IMR-90 (cell line): Measurements from ENCODE around the gene CES1. TPM values are rescaled to one million over a fixed set of nuclear protein-coding genes. Genes with fewer than 3 reads are reported as not detected.

Experiments
- ATAC-seq: fragments of 200-7000 bp; cut with Tn5 transposase; 2 replicates; pipeline ENCODE4 v1.9.1; 2020; ENCODE audit warnings: low read depth, mild to moderate bottlenecking, moderate library complexity
- BruUV-seq: library from RNA; stranded (reverse); fragments of 400-500 nt; replicated peaks from 2 replicates; lab custom pipeline; 2021; lab: Mats Ljungman, UMichigan
- CTCF ChIA-PET: fragments of 300-600 bp; formaldehyde crosslinking; extraction: SDS; loops from one replicate; lab custom pipeline; 2021; ENCODE audit warnings: antibody characterized with exemption; lab: Yijun Ruan, JAX
- POLR2A ChIA-PET: fragments of 300-600 bp; sonication (Branson Sonifier 250); formaldehyde crosslinking; loops from one replicate; lab custom pipeline; 2022; ENCODE audit warnings: antibody characterized with exemption; ENCODE audit not compliant: unreplicated experiment; lab: Charles Lee
- DNase-seq: peaks from one replicate; pipeline ENCODE4 v3.0.0; 2013
- H2AFZ ChIP-seq: replicated peaks from 2 replicates; pipeline ENCODE3; 2013; ENCODE audit warnings: low read length, mild to moderate bottlenecking; ENCODE audit not compliant: poor library complexity
- H2AK5ac ChIP-seq: 2 replicates; pipeline ENCODE4 v1.6.1; 2013; ENCODE audit warnings: low read depth, low read length, inconsistent platforms
- H2AK9ac ChIP-seq: replicated peaks from 2 replicates; pipeline ENCODE3; 2013; ENCODE audit warnings: mild to moderate bottlenecking, low read depth, low read length, moderate library complexity; ENCODE audit not compliant: poor library complexity
- H2BK120ac ChIP-seq: 2 replicates; pipeline ENCODE4 v1.6.1; 2013; ENCODE audit warnings: low read depth, low read length, inconsistent platforms
- H2BK15ac ChIP-seq: 3 replicates; pipeline ENCODE4 v1.6.1; 2013; ENCODE audit warnings: low read depth, low read length, inconsistent platforms
- H2BK20ac ChIP-seq: 2 replicates; pipeline ENCODE4 v1.6.1; 2013; ENCODE audit warnings: low read depth, mild to moderate bottlenecking, inconsistent platforms, low read length, moderate library complexity
- H2BK5ac ChIP-seq: 2 replicates; pipeline ENCODE4 v1.6.1; 2013; ENCODE audit warnings: mild to moderate bottlenecking, low read depth, low read length, inconsistent platforms; ENCODE audit not compliant: poor library complexity, severe bottlenecking
- H3K14ac ChIP-seq: replicated peaks from 2 replicates; pipeline ENCODE4 v1.6.1; 2013; ENCODE audit warnings: low read depth, low read length, inconsistent platforms
- H3K18ac ChIP-seq: 2 replicates; pipeline ENCODE4 v1.6.1; 2013; ENCODE audit warnings: low read depth, low read length, control low read depth
- H3K23ac ChIP-seq: 2 replicates; pipeline ENCODE4 v1.6.1; 2013; ENCODE audit warnings: low read depth, low read length, inconsistent platforms
- H3K27ac ChIP-seq: 2 replicates; pipeline ENCODE4 v1.5.1; 2013; ENCODE audit warnings: mild to moderate bottlenecking, control low read depth, low read length; ENCODE audit not compliant: insufficient read depth
- H3K27me3 ChIP-seq: 2 replicates; pipeline ENCODE4 v1.6.1; 2013; ENCODE audit warnings: low read length; ENCODE audit not compliant: control insufficient read depth, insufficient read depth
- H3K36me3 ChIP-seq: 2 replicates; pipeline ENCODE4 v1.6.1; 2013; ENCODE audit warnings: low read length, mixed read lengths; ENCODE audit not compliant: control insufficient read depth, insufficient read depth
- H3K4ac ChIP-seq: 2 replicates; pipeline ENCODE4 v1.6.1; 2013; ENCODE audit warnings: low read depth, low read length, inconsistent platforms
- H3K4me1 ChIP-seq: 2 replicates; pipeline ENCODE4 v1.6.1; 2013; ENCODE audit warnings: low read length, mixed read lengths; ENCODE audit not compliant: control insufficient read depth, insufficient read depth
- H3K4me2 ChIP-seq: 2 replicates; pipeline ENCODE4 v1.6.1; 2013; ENCODE audit warnings: low read depth, mild to moderate bottlenecking, control low read depth, low read length, moderate library complexity
- H3K4me3 ChIP-seq: 2 replicates; pipeline ENCODE4 v1.5.1; 2013; ENCODE audit warnings: low read depth, mild to moderate bottlenecking, control low read depth, low read length, moderate library complexity; ENCODE audit not compliant: insufficient read depth
- H3K56ac ChIP-seq: 2 replicates; pipeline ENCODE4 v1.6.1; 2013; ENCODE audit warnings: low read length, inconsistent platforms; ENCODE audit not compliant: insufficient read depth; ENCODE audit errors: extremely low read depth
- H3K79me1 ChIP-seq, 2 experiments: 2 replicates each; pipeline ENCODE4 v1.6.1; 2013; ENCODE audit warnings: low read length in 2 of 2, inconsistent platforms in 1 of 2, low read depth in 1 of 2
- H3K9ac ChIP-seq: 2 replicates; pipeline ENCODE4 v1.6.1; 2013; ENCODE audit warnings: low read depth, low read length, control low read depth
- H3K9me1 ChIP-seq: 2 replicates; pipeline ENCODE4 v1.6.1; 2013; ENCODE audit warnings: low read length, inconsistent platforms; ENCODE audit not compliant: insufficient read depth
- H3K9me3 ChIP-seq: 2 replicates; pipeline ENCODE4 v1.6.1; 2013; ENCODE audit warnings: low read length; ENCODE audit not compliant: control insufficient read depth, insufficient read depth
- H4K20me1 ChIP-seq: 2 replicates; pipeline ENCODE4 v1.6.1; 2013; ENCODE audit warnings: low read length, inconsistent platforms; ENCODE audit not compliant: insufficient read depth
- H4K5ac ChIP-seq: 2 replicates; pipeline ENCODE4 v1.6.1; 2013; ENCODE audit warnings: mild to moderate bottlenecking, low read depth, low read length, control low read depth
- H4K8ac ChIP-seq, 2 experiments: 2 replicates each; pipeline ENCODE4 v1.6.1; 2013; ENCODE audit warnings: low read depth in 2 of 2, low read length in 2 of 2, control low read depth in 1 of 2, inconsistent platforms in 1 of 2
- H4K91ac ChIP-seq: 2 replicates; pipeline ENCODE4 v1.6.1; 2013; ENCODE audit warnings: low read depth, low read length, inconsistent platforms; ENCODE audit not compliant: insufficient read depth
- CHD1 ChIP-seq: IDR thresholded peaks from 2 replicates; pipeline ENCODE4 v1.6.1; 2012; ENCODE audit warnings: low read depth, low read length, improper control_type of control experiment
- MAFK ChIP-seq: IDR thresholded peaks from 2 replicates; pipeline ENCODE4 v1.6.1; 2012; ENCODE audit warnings: low read depth, low read length, improper control_type of control experiment
- MAZ ChIP-seq: IDR thresholded peaks from 2 replicates; pipeline ENCODE4 v1.6.1; 2012; ENCODE audit warnings: low read depth, mild to moderate bottlenecking, low read length, improper control_type of control experiment, moderate library complexity, borderline replicate concordance
- MXI1 ChIP-seq: IDR thresholded peaks from 2 replicates; pipeline ENCODE4 v1.6.1; 2012; ENCODE audit warnings: low read depth, mild to moderate bottlenecking, low read length, moderate library complexity, borderline replicate concordance
- POLR2A ChIP-seq: IDR thresholded peaks from 2 replicates; pipeline ENCODE4 v1.6.1; 2012; ENCODE audit warnings: mild to moderate bottlenecking, low read depth, low read length
- RFX5 ChIP-seq: IDR thresholded peaks from 2 replicates; pipeline ENCODE4 v1.8.0; 2012; ENCODE audit warnings: low read depth, mild to moderate bottlenecking, low read length, moderate library complexity
- WGBS, 2 experiments: methylation state at CpG; one replicate each; pipeline versions ENCODE4 v1.1.5 to v1.1.7; 2013; ENCODE audit warnings: missing lambda C conversion rate in 2 of 2; ENCODE audit not compliant: insufficient read length in 1 of 2; ENCODE audit errors: extremely low coverage in 2 of 2; 5-methylcytosine and 5-hydroxymethylcytosine counted together
- dilution Hi-C: fragments of 300-500 bp; cut with HindIII; formaldehyde crosslinking; loops from one replicate; pipeline ENCODE4 v1.14.3; 2018; ENCODE audit warnings: low sequenced_read_pairs; ENCODE audit not compliant: unreplicated experiment
- in situ Hi-C: fragments of 300-500 bp; cut with MboI; formaldehyde crosslinking; loops from 3 replicates; pipeline ENCODE4 v1.14.3; 2019; ENCODE audit warnings: low sequenced_read_pairs, inconsistent platforms, mixed read lengths
- intact Hi-C: fragments of 100-400 bp; cut with micrococcal nuclease; formaldehyde crosslinking; loops from 2 replicates; pipeline ENCODE4 v1.10.0; 2022
- polyA plus RNA-seq, 3 experiments: library from polyadenylated mRNA; depleted of rRNA; stranded (reverse); fragments of >200 nt; gene quantifications; 2 replicates each; pipeline ENCODE4 v1.2.3, GENCODE V29; 2012; ENCODE audit warnings: low replicate concordance in 1 of 3
- total RNA-seq: library from RNA; depleted of rRNA; stranded (reverse); fragments of >200 nt; gene quantifications from 2 replicates; pipeline ENCODE4 v1.2.3, GENCODE V29; 2012
- TF ChIP-seq, protein P1 (sequence below): fragments of 150-350 bp; IDR thresholded peaks from 2 replicates; pipeline ENCODE4 v1.6.1; 2017; ENCODE audit warnings: mild to moderate bottlenecking, antibody characterized with exemption, low read length, low read depth

The CES1 gene
- total and polyA plus RNA-seq, 2 of the 4 experiments (the other 2 are of a cell fraction): 0.03 TPM; not detected in 1

DNA sequence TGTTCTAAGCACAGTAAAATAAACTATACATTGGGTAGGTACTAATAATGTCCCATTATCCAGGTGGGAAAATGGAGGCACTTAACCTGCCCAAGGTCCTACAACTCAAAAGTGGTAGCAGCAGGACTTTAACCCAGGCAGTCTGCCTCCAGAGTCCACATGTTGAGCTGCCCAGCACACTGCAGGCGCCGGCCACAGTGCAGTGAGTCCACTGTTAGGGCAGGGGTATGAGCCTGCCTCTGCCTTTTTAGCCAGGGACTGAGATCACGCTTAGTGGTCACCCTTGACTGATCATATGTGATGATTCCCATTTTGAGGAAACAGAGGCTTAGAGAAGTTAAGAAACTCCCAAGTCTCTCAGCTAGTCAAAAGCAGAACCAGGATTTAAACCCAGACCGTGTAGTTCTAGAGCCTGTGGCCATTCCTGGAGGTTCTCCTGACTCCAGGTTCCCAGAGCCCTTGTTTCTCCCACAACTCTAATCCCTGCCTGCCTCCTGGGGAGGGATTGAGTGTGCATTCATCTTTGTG lies 8.4 kb downstream of the CES1 start:
- Histone ChIP-seq H2BK20ac (no peak overlapping the region), H2AK5ac (no peak overlapping the region), H3K4me3 (no peak overlapping the region), H3K36me3 (no peaks in the 10 kb centered on the region), H3K4me2 (no peak overlapping the region), H2BK5ac (no peak overlapping the region), H4K8ac (no peak overlapping the region), H3K9ac (no peak overlapping the region), H4K20me1 (no peaks in the 10 kb centered on the region), H3K56ac (no peak overlapping the region), H3K9me3 (no peaks in the 10 kb centered on the region), H2AFZ (no peak overlapping the region), H4K91ac (no peak overlapping the region), H4K5ac (no peak overlapping the region), H3K23ac (no peak overlapping the region), H3K4ac (no peak overlapping the region), H3K14ac (no peak overlapping the region), H3K9me1 (no peaks in the 10 kb centered on the region), H3K27ac (no peak overlapping the region), H3K18ac (no peak overlapping the region), H2BK120ac (no peak overlapping the region), H3K79me1 (no peaks in the 10 kb centered on the region), H2AK9ac (no peak overlapping the region), H3K4me1 (no peaks in the 10 kb centered on the region), H2BK15ac (no peak overlapping the region), H3K27me3 (no peaks in the 10 kb centered on the region)
- BruUV-seq: no TSS peak
- dilution Hi-C loops: no loop called here
- WGBS, 2 experiments: 72% methylated on average over 2 of the region's 4 CpGs; no CpG with 5 or more reads in 1 of the 2 experiments
- no peak for DNase-seq
- TF ChIP-seq RFX5 (no peak), MXI1 (no peak), CHD1 (no peak), MAFK (no peak), MAZ (no peak), POLR2A (no peak)
- TF ChIP-seq, protein P1, sequence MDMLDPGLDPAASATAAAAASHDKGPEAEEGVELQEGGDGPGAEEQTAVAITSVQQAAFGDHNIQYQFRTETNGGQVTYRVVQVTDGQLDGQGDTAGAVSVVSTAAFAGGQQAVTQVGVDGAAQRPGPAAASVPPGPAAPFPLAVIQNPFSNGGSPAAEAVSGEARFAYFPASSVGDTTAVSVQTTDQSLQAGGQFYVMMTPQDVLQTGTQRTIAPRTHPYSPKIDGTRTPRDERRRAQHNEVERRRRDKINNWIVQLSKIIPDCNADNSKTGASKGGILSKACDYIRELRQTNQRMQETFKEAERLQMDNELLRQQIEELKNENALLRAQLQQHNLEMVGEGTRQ: no peak
- in situ Hi-C loops: no loop called here
- CTCF ChIA-PET: no interaction called here
- POLR2A ChIA-PET: no interaction called here
- ATAC-seq: no peak
- intact Hi-C loops: no loop called here
